GM15510 (cell line): ENCODE results near the gene SCAMP1.

Source experiments
- POLR2A ChIP-seq: IDR thresholded peaks from 3 replicates; pipeline ENCODE4 v1.6.1; 2011; ENCODE audit warnings: borderline replicate concordance; ENCODE audit not compliant: insufficient read length; ENCODE audit errors: extremely low read depth

Gene SCAMP1

DNA sequence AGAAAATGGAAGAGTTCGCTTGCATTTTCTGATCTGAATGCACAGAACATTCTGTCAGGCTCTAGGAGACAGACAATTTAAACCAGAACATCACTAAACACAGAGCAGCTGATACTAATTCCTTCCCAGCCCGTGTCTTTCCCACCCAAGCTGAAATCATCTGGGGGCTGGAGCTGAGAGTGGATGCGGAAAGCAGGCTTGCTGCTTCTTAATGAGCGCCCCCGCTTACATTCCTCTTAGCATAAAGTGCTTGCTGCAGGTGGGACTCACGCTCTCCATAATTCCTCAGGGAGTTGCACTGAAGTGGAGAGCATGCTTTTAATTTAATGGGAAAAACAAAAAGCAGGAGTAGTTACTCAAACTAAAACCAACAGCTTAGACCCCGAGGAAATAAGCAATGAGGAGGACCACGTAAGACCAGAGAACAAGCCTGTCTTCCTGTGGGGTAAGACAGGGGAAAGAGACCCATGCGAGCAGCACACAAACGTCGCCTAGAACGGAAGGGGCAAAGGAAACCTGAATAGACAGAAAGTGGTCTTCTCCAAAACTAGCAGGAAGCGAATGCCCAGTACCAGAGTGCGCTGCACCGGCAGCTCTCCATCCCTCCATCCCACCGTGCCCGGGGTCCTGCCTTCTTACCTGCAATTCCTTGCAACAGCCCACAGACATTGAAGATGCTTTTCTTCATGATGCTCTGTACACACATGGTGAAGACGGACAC lies 148.9 kb downstream of the SCAMP1 start:
- TF ChIP-seq POLR2A = no peak

DNA sequence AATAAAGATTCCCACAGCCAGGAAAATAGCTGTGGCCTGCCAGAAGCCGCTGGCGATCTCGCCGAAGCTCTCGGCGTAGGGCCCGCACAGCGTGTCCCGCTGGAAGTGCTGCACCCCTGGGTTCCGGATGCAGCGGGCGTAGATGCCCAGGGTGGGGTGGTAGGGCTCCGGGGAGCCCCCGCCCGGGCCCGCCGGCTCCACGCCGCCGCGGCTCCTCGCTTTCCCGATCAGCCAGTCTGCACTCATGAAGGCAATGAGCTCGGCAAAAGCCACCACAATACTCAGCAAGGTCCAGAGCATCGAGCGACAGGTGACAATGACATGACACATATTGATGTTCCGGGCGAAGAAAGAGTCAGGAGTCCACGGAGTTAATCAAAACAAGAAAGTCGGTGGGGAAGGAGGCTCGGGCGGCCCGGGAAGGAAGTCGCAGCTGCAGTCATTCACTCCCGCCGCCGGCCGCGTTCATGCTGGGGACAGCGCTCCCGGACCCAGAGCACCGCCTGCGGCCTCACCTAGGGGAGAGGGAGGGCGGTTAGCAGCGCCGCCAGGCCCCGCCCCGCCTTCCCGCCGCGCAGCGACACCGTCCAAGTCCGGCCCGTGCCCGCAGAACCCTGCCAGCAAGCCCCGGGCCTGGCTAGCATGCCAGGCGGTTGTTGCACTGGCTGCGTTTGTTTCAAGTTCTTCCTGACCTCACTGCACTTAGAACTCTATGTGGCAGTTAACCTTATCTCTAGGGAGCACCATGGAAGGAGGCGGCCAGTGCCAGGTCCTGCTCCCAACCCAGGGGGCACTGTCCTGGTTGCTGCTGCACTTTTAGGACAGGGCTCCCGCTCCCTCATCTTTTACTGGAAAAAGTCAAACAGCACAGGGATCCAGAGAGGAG lies 149.7 kb downstream of the SCAMP1 start:
- TF ChIP-seq POLR2A = no peak

DNA sequence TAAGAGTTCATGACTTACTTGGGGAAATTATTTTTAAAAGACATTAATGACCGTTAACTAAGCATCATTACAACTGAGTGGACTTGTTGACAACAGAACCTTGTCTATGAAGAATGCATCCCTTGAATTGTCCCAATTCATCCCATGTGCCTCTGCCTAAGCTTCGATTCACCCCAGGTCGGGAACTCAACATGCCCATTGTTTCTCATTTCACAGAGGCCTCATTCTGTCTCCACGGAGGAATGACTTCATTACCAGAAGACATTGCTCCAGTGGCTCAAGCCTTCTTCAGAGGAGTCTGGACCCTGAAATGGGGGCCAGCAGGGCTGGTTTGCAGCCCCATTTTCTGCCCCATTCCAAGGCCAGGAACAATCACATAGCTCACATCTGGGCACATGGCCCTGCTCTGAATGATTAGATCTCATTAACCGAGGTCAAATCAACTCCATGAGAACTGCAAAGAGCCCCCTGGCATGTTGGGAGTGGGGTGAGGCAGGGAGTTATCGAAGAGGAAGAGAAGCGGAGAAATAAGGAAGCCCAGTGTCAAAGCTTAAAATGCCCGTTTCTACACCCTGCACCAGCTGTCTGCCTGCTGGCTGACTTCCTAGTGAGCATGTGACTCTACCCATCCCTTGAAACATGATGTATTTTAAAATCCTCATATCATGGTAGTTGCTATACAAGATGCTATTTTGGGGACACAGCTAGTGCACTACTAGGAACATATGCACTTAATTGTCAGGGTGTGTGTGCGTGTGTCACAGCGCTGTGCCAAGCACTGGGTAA lies 150.9 kb downstream of the SCAMP1 start:
- no peak for TF ChIP-seq POLR2A

DNA sequence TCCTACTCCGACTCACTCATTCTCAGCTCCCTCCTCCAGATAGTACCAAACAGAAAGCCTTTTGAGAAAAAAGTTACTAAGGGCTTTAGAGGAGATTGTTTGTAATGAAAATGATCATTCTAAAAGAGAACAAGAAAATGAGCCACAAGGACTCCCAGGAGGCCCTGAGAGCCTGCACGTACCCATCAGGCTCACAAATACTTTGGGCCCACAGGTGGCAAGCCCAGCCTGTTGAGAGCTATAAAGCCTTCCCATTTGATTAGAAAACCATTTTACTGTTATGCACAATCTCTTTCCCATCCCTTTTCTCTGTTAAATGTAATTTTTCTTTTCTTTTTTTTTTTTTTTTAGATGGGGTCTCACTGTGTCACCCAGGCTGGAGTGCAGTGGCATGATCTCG lies 152.0 kb downstream of the SCAMP1 start:
- no peak for TF ChIP-seq POLR2A

DNA sequence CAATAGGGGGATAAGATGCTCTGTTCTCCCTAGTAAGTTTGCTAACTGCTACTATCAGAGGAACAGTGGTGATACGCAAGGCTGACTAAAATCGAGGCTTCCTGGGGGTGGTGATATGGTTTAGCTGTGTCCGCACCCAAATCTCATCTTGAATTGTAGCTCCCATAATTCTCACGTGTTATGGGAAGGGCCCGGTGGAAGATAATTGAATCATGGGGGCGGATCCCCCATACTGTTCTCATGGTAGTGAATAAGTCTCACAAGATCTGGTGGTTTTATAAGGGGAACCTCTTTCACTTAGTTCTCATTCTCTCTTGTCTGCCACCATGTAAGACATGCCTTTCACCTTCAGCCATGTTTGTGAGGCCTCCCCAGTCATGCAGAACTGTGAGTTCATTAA lies 153.0 kb downstream of the SCAMP1 start:
- no peak for TF ChIP-seq POLR2A

DNA sequence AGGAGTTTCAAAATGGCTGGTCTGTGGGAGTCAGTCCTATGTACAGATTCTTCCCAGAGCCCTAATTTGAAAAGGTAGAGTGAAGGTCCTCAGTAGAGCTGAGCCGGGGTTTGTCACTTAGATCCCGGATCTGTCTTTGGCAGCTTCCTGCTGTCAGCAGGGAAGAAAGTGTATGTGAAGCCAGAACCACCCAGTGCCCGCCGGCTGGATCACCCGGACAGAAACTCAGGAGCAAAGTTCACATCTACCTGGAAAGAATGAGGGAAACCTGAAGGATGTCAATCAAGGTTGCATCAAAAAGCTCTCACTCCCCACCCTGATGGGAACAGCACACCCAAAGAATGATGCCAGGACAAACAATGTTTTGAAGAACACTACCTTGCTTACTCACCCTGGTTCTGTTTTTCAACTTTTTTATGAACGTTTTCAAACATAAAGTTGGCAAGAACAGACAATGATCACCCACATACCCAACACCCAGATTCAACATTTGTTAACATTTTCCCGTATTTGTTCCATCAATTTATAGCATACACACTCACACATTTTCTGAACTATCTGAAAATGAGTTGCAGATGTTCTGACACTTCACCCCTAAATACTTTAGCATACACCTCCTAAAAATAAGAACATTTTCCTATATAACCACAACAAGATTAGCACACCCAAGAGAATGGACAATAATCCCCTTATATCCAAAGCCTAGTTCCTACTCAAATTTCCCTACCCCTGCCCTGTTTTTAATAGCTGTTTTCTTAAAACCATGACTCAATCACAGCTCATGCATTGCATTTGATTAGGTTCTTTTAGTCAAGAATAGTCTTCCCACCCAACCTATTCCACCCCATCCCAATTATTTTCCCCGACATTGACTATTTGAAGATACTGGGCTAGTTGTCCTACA lies 154.3 kb downstream of the SCAMP1 start:
- TF ChIP-seq POLR2A = no peak

DNA sequence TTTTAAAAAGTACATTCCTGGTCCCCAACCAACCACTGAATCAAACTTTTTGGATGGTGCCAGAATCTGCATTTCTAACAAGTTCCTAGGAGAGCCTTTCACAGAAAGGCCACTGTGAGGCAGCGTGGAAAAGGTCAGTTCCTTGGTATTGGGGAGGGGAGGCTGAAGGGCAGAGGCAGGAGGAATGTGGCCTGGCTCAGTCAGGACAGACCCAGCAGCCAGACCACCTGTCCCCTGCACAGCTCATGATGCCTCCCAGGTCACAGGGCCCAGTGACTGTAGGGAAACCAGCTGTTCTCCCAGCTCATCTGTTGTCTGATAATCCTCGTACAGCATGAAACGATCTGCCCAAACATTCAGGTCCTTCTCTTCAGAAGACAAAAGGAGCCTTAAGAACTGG lies 155.3 kb downstream of the SCAMP1 start:
- no peak for TF ChIP-seq POLR2A

DNA sequence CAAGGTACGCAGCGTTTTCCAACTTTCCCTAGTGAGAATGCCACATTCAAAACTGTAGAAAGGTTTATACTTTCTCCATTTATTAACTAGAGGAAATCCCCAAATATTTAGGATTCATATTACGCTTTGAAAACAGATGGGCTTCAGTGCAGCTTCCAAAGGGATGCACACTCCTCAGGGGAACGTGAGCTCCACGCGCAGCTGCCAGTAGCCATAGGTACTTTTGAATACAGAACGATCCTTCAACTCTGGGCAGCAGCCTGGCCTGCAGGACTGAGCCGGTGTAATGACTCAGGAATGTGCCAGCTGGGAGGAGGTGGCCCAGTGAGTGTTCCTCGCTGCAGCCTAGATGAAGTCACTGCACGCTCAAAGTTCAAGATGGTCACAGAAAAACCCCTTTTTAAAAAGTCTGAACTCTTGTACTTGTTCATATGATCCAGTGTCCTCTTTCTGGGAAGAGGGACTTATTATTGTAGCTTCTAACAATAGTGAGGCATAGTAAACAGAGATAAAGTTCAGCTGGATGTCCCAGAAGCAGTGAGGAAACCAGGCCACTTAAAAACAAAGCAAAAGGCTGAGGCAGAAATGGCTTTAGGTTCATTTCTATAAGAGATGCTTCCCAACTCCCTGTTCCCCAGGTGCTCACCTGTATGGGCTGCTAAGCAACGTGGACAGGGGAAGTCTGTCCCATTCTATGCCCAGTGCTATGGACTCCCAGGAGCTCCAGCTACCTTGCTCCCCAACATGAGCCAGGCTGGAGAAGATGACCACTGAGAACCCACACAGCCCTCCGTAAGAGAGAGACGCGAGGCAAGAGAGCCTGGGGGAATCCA lies 158.2 kb downstream of the SCAMP1 start:
- TF ChIP-seq POLR2A = no peak

DNA sequence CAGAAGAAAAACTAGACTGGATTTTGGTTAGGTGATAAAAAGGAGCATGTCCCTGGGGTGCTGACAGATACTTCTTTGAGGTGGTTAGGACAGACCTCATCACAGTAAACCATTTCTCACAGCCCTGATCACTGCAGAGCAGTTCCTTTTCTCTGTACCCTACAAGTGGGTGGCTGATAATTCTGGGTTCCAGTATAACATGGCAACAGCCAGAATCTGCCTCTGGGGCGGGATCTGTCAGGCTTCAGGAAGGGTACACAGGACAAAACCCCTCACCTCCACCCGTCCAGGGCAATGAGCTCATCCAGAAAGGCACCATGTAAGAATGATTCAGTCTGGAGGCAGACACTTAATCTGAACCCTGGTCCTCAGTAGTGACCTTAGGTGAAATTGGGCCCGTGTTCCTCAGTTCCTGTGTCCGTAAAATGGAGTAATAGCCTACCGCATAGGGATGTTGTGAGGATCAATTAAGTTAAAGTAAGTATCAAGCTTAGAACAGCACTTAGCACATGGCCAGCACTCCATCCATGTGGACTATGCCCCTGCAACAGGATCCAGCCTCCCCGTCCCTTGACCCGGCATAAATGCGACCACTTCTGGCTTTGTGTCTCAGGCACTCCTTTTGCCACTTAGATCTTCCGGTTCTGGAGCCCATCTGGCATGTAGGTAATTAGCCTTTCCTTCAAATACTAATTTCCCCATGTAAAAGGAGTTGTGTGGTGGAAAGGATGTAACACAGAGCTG lies 159.0 kb downstream of the SCAMP1 start:
- no peak for TF ChIP-seq POLR2A

DNA sequence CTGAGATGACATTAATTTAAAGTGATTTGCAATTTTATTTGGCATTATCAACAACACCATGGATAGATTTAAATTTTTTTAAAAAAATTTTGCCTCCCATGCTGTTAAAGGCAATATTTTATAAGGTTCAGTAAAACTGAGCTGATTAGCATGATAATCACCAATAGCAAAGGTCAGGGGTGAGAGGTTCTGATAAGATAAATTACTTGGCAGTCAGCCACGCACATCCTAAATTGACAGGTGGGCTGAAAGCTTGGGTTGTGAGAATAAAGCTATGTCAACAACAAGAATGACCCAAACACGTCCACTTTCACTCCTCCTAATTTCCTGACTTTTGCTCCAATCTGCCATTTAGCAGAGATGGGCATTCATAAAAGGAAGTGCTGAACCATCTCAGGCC lies 161.0 kb downstream of the SCAMP1 start:
- TF ChIP-seq POLR2A = no peak

DNA sequence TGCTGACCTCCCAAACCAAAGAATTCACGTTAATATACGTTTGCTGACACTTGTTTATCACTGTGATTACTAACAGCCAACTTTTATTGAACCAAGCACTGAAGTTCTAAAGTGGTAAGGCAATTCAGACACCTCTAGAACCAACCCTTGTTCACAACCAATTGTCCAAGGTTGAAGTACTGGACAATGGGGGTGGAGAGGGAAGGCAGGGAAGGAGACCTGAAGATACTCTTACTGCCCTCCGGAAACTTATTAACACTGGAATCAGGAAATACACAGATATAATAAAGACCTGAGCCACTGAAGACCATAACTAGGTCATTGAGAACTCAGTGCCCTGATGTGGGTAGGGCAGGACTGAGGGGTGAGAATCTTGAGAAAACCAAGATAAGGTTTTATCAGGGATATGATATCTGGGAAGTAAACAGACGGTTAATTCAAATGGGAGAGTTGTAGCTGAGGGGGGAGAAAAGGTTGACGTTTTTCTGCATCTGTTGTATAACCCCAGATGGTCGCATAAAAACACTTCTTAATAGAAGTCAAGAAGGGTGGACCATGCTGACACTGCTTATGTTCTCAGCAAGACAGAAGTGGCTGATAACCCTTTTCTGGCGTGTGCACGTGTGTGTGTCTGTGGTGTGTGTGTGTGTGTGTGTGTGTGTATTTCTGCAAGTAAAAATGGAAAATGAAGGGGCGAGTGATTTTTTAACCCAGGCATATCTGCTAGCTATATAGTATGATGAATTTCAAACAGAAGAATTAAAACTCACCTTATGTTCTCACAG lies 162.3 kb downstream of the SCAMP1 start:
- no peak for TF ChIP-seq POLR2A
